Epithelial cell of proximal tubule (primary cell): ENCODE results near the gene CLIC4. TPM values are rescaled to one million over a fixed set of nuclear protein-coding genes. Genes with fewer than 3 reads are reported as not detected.
"Not testable (repeated sequence)": the region's sequence is repeated elsewhere in the genome, so short reads cannot be mapped to it uniquely, and the experiment has no call there.

Experiments
- DNase-seq: peaks from one replicate; pipeline ENCODE4 v3.0.0-alpha.2; 2011; ENCODE audit warnings: low read depth
- H3K4me3 ChIP-seq: 2 replicates; pipeline ENCODE4 v1.5.1; 2011; ENCODE audit warnings: low read depth, mild to moderate bottlenecking, low read length
- total RNA-seq: library from RNA; depleted of rRNA; stranded (reverse); fragments of >200 nt; gene quantifications from 2 replicates; pipeline ENCODE4 v1.2.3, GENCODE V29; 2015
- TF ChIP-seq, protein P1 (sequence below): conservative IDR thresholded peaks from 2 replicates; pipeline ENCODE4 v1.5.1; 2012; ENCODE audit warnings: low read depth, mild to moderate bottlenecking, low read length

Gene CLIC4
- total RNA-seq, 1 donor from 2014 or later = 143 TPM

- no peak for DNase-seq
- TF ChIP-seq, protein P1, sequence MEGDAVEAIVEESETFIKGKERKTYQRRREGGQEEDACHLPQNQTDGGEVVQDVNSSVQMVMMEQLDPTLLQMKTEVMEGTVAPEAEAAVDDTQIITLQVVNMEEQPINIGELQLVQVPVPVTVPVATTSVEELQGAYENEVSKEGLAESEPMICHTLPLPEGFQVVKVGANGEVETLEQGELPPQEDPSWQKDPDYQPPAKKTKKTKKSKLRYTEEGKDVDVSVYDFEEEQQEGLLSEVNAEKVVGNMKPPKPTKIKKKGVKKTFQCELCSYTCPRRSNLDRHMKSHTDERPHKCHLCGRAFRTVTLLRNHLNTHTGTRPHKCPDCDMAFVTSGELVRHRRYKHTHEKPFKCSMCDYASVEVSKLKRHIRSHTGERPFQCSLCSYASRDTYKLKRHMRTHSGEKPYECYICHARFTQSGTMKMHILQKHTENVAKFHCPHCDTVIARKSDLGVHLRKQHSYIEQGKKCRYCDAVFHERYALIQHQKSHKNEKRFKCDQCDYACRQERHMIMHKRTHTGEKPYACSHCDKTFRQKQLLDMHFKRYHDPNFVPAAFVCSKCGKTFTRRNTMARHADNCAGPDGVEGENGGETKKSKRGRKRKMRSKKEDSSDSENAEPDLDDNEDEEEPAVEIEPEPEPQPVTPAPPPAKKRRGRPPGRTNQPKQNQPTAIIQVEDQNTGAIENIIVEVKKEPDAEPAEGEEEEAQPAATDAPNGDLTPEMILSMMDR = no peak
- H3K4me3 ChIP-seq = no peak overlapping the region
Measured at GRCh38 chr1:24713176-24713575, 32.1 kb upstream of the CLIC4 start.

DNA sequence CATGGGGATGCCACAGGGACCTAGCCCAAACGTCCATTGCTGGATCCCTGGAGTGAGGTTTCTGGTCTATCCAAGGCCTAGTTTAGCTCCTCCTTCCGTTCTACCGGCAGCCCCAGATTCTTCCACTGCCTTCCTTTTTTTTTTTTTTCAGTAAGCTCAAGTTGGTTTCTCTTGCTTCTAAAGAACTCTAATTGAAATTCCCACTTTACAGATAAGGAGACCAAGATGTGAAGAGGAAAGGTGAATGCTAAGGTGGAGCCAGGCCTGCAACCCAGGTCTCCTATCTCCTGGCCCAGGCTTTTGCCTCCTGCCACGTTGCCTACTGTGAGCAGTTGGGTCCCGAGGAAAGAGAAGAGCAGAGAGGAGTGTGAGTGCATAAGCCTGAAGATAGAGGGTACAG is 31.5 kb upstream of the CLIC4 start:
- DNase-seq = no peak
- TF ChIP-seq, protein P1 = no peak
- H3K4me3 ChIP-seq = no peak overlapping the region

GRCh38 chr1:24714859-24715520 is 30.3 kb upstream of the CLIC4 start:
- no peak overlapping the region for H3K4me3 ChIP-seq
- TF ChIP-seq, protein P1 = no peak
- DNase-seq = no peak

DNA sequence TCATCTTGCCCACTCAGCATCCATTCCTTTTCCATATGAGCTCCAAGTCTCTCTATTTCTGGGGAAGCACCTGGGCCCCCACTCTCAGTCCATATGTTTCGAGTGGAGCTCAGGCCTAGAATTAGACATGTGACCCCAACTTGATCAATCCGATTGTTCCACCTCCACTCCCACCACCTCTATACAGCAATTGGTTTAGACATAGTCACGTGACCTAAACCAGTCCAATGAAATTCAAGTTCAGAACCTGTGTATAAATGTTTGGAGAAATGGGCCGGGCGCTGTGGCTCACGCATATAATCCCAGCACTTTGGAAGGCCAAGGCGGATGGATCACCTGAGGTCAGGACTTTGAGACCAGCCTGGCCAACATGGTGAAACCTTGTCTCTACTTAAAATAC is 29.6 kb upstream of the CLIC4 start:
- no peak overlapping the region for H3K4me3 ChIP-seq
- TF ChIP-seq, protein P1 = no peak
- no peak for DNase-seq

GRCh38 chr1:24717887-24718650 is 27.2 kb upstream of the CLIC4 start:
- no peak overlapping the region for H3K4me3 ChIP-seq
- TF ChIP-seq, protein P1 = no peak
- DNase-seq = no peak

DNA sequence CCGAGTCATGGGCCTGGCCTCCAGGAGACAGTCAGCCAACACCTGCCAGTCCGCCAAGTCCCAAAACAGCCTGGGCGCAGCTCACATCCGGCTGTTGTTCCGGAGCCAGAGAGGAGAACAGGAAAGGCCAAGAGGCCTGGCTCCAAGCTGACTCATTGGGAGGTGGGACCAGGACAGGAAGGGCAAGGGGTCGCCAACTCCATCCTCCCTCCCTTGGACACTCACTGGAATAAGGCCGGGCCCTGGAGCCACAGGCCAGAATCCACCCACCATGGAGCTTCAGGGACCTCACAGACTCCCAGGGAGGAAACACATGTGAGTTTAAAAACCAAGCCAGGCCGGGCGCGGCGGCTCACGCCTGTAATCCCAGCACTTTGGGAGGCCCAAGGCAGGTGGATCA is 25.1 kb upstream of the CLIC4 start:
- H3K4me3 ChIP-seq = no peak overlapping the region
- no peak for DNase-seq
- TF ChIP-seq, protein P1 = no peak

- H3K4me3 ChIP-seq = no peak overlapping the region
- TF ChIP-seq, protein P1 = no peak
Measured at GRCh38 chr1:24721533-24721932, 23.7 kb upstream of the CLIC4 start.

GRCh38 chr1:24722073-24723035 is 22.9 kb upstream of the CLIC4 start:
- not testable (repeated sequence) for DNase-seq, H3K4me3 ChIP-seq

More at GRCh38 chr1:24721533-24721932, 23.7 kb upstream of the CLIC4 start:
- no peak for DNase-seq
